22Rv1 (cell line): ENCODE data around the gene GMNN.
"Not testable (repeated sequence)": the region's sequence is repeated elsewhere in the genome, so short reads cannot be mapped to it uniquely, and the experiment has no call there.

Source experiments
- CTCF ChIP-seq: fragments of 450-650 bp; IDR thresholded peaks from 2 replicates; pipeline ENCODE4 v1.5.1; 2017; ENCODE audit warnings: mild to moderate bottlenecking
- ZFX ChIP-seq: fragments of 450-650 bp; IDR thresholded peaks from 2 replicates; pipeline ENCODE4 v1.6.1; 2017; ENCODE audit warnings: antibody characterized with exemption, borderline replicate concordance

- not testable (repeated sequence) for TF ChIP-seq CTCF, ZFX
Observed at GRCh38 chr6:24734710-24735109, 40.0 kb upstream of the GMNN start.
